Loucy (cell line): Measurements from ENCODE around the gene TRPV2.

ENCODE experiments used
- H2AFZ ChIP-seq: fragments of 200-600 bp; sonication (generic); 2 replicates; pipeline ENCODE4 v1.6.0; 2016; ENCODE audit warnings: antibody characterized with exemption, mild to moderate bottlenecking, low read length, moderate library complexity
- H3F3A ChIP-seq: fragments of 200-600 bp; 2 replicates; pipeline ENCODE4 v1.6.0; 2016; ENCODE audit warnings: antibody characterized with exemption, low read depth, mild to moderate bottlenecking
- H3K27me3 ChIP-seq: fragments of 200-600 bp; sonication (generic); 2 replicates; pipeline ENCODE4 v1.6.1; 2014; ENCODE audit warnings: low read length, mild to moderate bottlenecking; ENCODE audit not compliant: insufficient read depth, poor library complexity, severe bottlenecking
- H3K36me3 ChIP-seq: fragments of 200-600 bp; sonication (generic); 2 replicates; pipeline ENCODE4 v1.6.1; 2016; ENCODE audit warnings: low read length; ENCODE audit not compliant: insufficient read depth
- H3K4me1 ChIP-seq: fragments of 200-600 bp; sonication (generic); 2 replicates; pipeline ENCODE4 v1.5.1; 2014; ENCODE audit warnings: low read length, mild to moderate bottlenecking; ENCODE audit not compliant: insufficient read depth, poor library complexity, severe bottlenecking
- H3K4me2 ChIP-seq: fragments of 200-600 bp; sonication (generic); 2 replicates; pipeline ENCODE4 v1.6.0; 2014; ENCODE audit warnings: antibody characterized with exemption, low read length, low read depth, mild to moderate bottlenecking; ENCODE audit not compliant: poor library complexity, severe bottlenecking
- H3K4me3 ChIP-seq: fragments of 200-600 bp; sonication (generic); 2 replicates; pipeline ENCODE4 v1.5.1; 2014; ENCODE audit warnings: low read length, mild to moderate bottlenecking, mixed read lengths; ENCODE audit not compliant: poor library complexity, severe bottlenecking
- H3K79me2 ChIP-seq: fragments of 200-600 bp; sonication (generic); 2 replicates; pipeline ENCODE4 v1.6.1; 2014; ENCODE audit warnings: low read length; ENCODE audit not compliant: insufficient read depth
- H3K9ac ChIP-seq: fragments of 200-600 bp; sonication (generic); 2 replicates; pipeline ENCODE4 v1.6.0; 2014; ENCODE audit warnings: mild to moderate bottlenecking, low read depth, low read length, moderate library complexity; ENCODE audit not compliant: poor library complexity, severe bottlenecking
- H3K9me2 ChIP-seq: fragments of 200-600 bp; sonication (generic); replicated peaks from 2 replicates; pipeline ENCODE4 v1.6.1; 2016; ENCODE audit warnings: low read depth, low read length, mixed read lengths
- H3K9me3 ChIP-seq: fragments of 200-600 bp; sonication (generic); 2 replicates; pipeline ENCODE4 v1.6.1; 2014; ENCODE audit warnings: mild to moderate bottlenecking, antibody characterized with exemption, low read length, low read depth; ENCODE audit not compliant: insufficient read depth
- H4K20me1 ChIP-seq: fragments of 200-600 bp; sonication (generic); 2 replicates; pipeline ENCODE4 v1.6.0; 2014; ENCODE audit warnings: antibody characterized with exemption, low read length, mild to moderate bottlenecking; ENCODE audit not compliant: insufficient read depth, poor library complexity, severe bottlenecking
- EZH2phosphoT487 ChIP-seq: fragments of 200-600 bp; IDR thresholded peaks from 2 replicates; pipeline ENCODE4 v1.6.1; 2018; ENCODE audit warnings: antibody characterized with exemption, mild to moderate bottlenecking, moderate library complexity, borderline replicate concordance
- TF ChIP-seq, protein P1 (sequence below): fragments of 200-600 bp; sonication (generic); conservative IDR thresholded peaks from 2 replicates; pipeline ENCODE4 v1.5.1; 2014; ENCODE audit warnings: mild to moderate bottlenecking, antibody characterized with exemption, low read length

TRPV2 gene

GRCh38 chr17:16407911-16408588 is 7.3 kb upstream of the TRPV2 start:
- Histone ChIP-seq H3K27me3 (no peaks in the 10 kb centered on the region), H3F3A (no peaks in the 10 kb centered on the region), H3K4me3 (no peak overlapping the region), H3K79me2 (no peaks in the 10 kb centered on the region), H2AFZ (no peak overlapping the region), H3K4me1 (no peaks in the 10 kb centered on the region), H3K4me2 (no peak overlapping the region), H3K36me3 (no peaks in the 10 kb centered on the region), H3K9ac (no peak overlapping the region), H3K9me2 (no peaks in the 10 kb centered on the region), H3K9me3 (no peaks in the 10 kb centered on the region), H4K20me1 (no peaks in the 10 kb centered on the region)
- TF ChIP-seq, protein P1, sequence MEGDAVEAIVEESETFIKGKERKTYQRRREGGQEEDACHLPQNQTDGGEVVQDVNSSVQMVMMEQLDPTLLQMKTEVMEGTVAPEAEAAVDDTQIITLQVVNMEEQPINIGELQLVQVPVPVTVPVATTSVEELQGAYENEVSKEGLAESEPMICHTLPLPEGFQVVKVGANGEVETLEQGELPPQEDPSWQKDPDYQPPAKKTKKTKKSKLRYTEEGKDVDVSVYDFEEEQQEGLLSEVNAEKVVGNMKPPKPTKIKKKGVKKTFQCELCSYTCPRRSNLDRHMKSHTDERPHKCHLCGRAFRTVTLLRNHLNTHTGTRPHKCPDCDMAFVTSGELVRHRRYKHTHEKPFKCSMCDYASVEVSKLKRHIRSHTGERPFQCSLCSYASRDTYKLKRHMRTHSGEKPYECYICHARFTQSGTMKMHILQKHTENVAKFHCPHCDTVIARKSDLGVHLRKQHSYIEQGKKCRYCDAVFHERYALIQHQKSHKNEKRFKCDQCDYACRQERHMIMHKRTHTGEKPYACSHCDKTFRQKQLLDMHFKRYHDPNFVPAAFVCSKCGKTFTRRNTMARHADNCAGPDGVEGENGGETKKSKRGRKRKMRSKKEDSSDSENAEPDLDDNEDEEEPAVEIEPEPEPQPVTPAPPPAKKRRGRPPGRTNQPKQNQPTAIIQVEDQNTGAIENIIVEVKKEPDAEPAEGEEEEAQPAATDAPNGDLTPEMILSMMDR: no peak
- TF ChIP-seq EZH2phosphoT487: no peak

DNA sequence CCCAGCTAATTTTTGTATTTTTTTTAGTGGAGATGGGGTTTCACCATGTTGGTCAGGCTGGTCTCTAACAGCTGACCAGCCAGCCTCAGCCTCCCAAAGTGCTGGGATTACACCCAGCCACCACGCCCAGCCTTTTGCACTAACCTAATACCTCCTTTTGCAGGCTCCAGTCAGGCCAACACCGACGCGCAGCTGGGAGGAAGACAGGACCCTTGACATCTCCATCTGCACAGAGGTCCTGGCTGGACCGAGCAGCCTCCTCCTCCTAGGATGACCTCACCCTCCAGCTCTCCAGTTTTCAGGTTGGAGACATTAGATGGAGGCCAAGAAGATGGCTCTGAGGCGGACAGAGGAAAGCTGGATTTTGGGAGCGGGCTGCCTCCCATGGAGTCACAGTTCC is 2.0 kb downstream of the TRPV2 start:
- H3K4me3 ChIP-seq: peak overlapping the region; percentile 79
- TF ChIP-seq EZH2phosphoT487: no peak
- TF ChIP-seq, protein P1: no peak
- H3K79me2 ChIP-seq: peaks cover 50% of the 10 kb centered on the region
- no peaks in the 10 kb centered on the region for H3K9me3 ChIP-seq
- peaks cover 1% of the 10 kb centered on the region; the same call in 1 of the 2 replicates for H3K36me3 ChIP-seq
- no peak overlapping the region for H2AFZ ChIP-seq
- peaks cover 4% of the 10 kb centered on the region; the same call in 1 of the 2 replicates for H3F3A ChIP-seq
- peak overlapping the region; percentile 99 for H3K4me2 ChIP-seq
- H3K27me3 ChIP-seq: no peaks in the 10 kb centered on the region
- H4K20me1 ChIP-seq: no peaks in the 10 kb centered on the region
- H3K9me2 ChIP-seq: no peaks in the 10 kb centered on the region
- H3K4me1 ChIP-seq: peaks cover 38% of the 10 kb centered on the region
- H3K9ac ChIP-seq: peak overlapping the region; percentile 95

GRCh38 chr17:16417896-16418684 is 2.7 kb downstream of the TRPV2 start:
- Histone ChIP-seq H3K9me3 (no peaks in the 10 kb centered on the region), H3K27me3 (no peaks in the 10 kb centered on the region), H3K4me3 (peak overlapping the region; percentile 79), H2AFZ (no peak overlapping the region), H3K9ac (peak overlapping the region; percentile 95), H3K36me3 (peaks cover 7% of the 10 kb centered on the region; the same call in 1 of the 2 replicates), H3F3A (peaks cover 4% of the 10 kb centered on the region; the same call in 1 of the 2 replicates), H3K4me2 (peak overlapping the region; percentile 99), H3K79me2 (peaks cover 50% of the 10 kb centered on the region), H3K9me2 (no peaks in the 10 kb centered on the region), H4K20me1 (no peaks in the 10 kb centered on the region), H3K4me1 (peaks cover 38% of the 10 kb centered on the region)
- TF ChIP-seq EZH2phosphoT487: no peak
- TF ChIP-seq, protein P1: no peak
